Body of pancreas (tissue), 4 donors: ENCODE measurements around the gene CCDC87. TPM values are rescaled to one million over a fixed set of nuclear protein-coding genes. Genes with fewer than 3 reads are reported as not detected.
"Not testable (repeated sequence)": the region's sequence is repeated elsewhere in the genome, so short reads cannot be mapped to it uniquely, and the experiment has no call there.

ENCODE experiments used
- ATAC-seq: fragments of 150-250 bp; one replicate; pipeline ENCODE4 v1.9.1; 2016
- DNase-seq, 4 donors: peaks; one replicate each; pipeline ENCODE4 v3.0.0-alpha.2; 2019
- H3K27ac ChIP-seq, 4 donors: fragments of 200-600 bp; sonication (generic); 1 replicate in 3 of 4; 2 replicates in 1 of 4; pipeline versions ENCODE4 v1.5.1 to v1.6.1; 2016 to 2019; ENCODE audit warnings: mild to moderate bottlenecking in 1 of 4, mixed read lengths in 1 of 4, moderate library complexity in 1 of 4
- H3K27me3 ChIP-seq, 2 donors: fragments of 200-600 bp; sonication (generic); one replicate each; pipeline ENCODE4 v1.6.0; 2016; ENCODE audit warnings: mild to moderate bottlenecking in 1 of 2
- H3K36me3 ChIP-seq, 2 donors: fragments of 200-600 bp; sonication (generic); replicated peaks in 1 of 2; 2 replicates each; pipeline ENCODE4 v1.5.1; 2016; ENCODE audit warnings: low read depth in 2 of 2; ENCODE audit not compliant: insufficient read depth in 1 of 2
- H3K4me1 ChIP-seq: fragments of 200-600 bp; sonication (generic); one replicate; pipeline ENCODE4 v1.6.0; 2016
- H3K4me3 ChIP-seq, 2 donors: fragments of 200-600 bp; sonication (generic); 1 replicate in 1 of 2; 2 replicates in 1 of 2; pipeline ENCODE4 v1.5.1; 2016 to 2019
- H3K9me3 ChIP-seq, 3 donors: fragments of 200-600 bp; sonication (generic); 1 replicate in 2 of 3; 2 replicates in 1 of 3; pipeline ENCODE4 v1.5.1; 2016
- POLR2A ChIP-seq, 3 donors: fragments of 450-650 bp; IDR thresholded peaks; one replicate each; pipeline ENCODE4 v1.6.1; 2016; ENCODE audit warnings: antibody characterized with exemption in 3 of 3, mild to moderate bottlenecking in 2 of 3
- WGBS, 2 donors: methylation state at CpG; one replicate each; pipeline ENCODE4 v1.1.5; 2017; 5-methylcytosine and 5-hydroxymethylcytosine counted together
- intact Hi-C: fragments of 100-400 bp; cut with DNase I; formaldehyde crosslinking; loops from one replicate; pipeline ENCODE4 v1.15.1; 2023
- total RNA-seq, 2 donors: library from RNA; depleted of rRNA; stranded (reverse); fragments of >200 nt; gene quantifications; one replicate each; pipeline ENCODE4 v1.1.0, GENCODE V29; 2016
- TF ChIP-seq, protein P1 (sequence below), 7 experiments: fragments of 450-650 bp in 4 of 7; fragments of 200-600 bp in 3 of 7; sonication (generic) in 3 of 7; IDR thresholded peaks; one replicate each; pipeline ENCODE4 v1.5.1; 2016 to 2019; ENCODE audit warnings: antibody characterized with exemption in 7 of 7

The CCDC87 gene
- total RNA-seq, 2 donors from 2014 or later: under 0.01 TPM; not detected in 1

- ATAC-seq: no peak
- H3K36me3 ChIP-seq: no peaks in the 10 kb centered on the region
- 44 to 50% methylated on average over 4 of the region's 4 CpGs for WGBS, 2 donors
- no peak overlapping the region for H3K4me3 ChIP-seq
- H3K4me1 ChIP-seq: peaks cover 16% of the 10 kb centered on the region
- no peaks in the 10 kb centered on the region for H3K9me3 ChIP-seq
- no peak for DNase-seq
- no peak overlapping the region for H3K27ac ChIP-seq
- no peak for TF ChIP-seq POLR2A (IDR thresholded peaks at IDR 0.05)
- TF ChIP-seq, protein P1, sequence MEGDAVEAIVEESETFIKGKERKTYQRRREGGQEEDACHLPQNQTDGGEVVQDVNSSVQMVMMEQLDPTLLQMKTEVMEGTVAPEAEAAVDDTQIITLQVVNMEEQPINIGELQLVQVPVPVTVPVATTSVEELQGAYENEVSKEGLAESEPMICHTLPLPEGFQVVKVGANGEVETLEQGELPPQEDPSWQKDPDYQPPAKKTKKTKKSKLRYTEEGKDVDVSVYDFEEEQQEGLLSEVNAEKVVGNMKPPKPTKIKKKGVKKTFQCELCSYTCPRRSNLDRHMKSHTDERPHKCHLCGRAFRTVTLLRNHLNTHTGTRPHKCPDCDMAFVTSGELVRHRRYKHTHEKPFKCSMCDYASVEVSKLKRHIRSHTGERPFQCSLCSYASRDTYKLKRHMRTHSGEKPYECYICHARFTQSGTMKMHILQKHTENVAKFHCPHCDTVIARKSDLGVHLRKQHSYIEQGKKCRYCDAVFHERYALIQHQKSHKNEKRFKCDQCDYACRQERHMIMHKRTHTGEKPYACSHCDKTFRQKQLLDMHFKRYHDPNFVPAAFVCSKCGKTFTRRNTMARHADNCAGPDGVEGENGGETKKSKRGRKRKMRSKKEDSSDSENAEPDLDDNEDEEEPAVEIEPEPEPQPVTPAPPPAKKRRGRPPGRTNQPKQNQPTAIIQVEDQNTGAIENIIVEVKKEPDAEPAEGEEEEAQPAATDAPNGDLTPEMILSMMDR (IDR thresholded peaks at IDR 0.05): no peak
- H3K27me3 ChIP-seq: no peaks in the 10 kb centered on the region
- intact Hi-C loops: no loop called here
Measured at GRCh38 chr11:66609721-66610617, 17.1 kb upstream of the CCDC87 start.

GRCh38 chr11:66607126-66607834 is 14.4 kb upstream of the CCDC87 start:
- peak; percentile 73 to 87 (median 86) for DNase-seq

DNA sequence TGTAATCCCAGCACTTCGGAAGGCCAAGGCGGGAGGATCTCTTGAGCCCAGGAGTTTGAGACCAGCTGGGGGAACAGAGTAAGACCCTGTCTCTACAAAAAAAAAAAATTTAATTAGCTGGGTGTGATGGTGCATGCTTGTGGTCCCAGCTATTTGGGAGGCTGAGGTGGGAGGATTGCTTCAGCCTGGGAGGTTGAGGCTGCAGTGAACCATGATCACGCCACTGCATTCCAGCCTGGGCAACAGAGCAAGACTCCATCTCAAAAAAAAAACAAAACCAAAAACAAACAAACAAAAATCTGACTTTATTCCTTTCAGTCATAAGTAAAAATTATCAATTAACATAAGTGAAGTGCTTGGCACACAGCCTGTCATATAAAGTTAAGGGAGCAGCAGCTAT is 13.7 kb upstream of the CCDC87 start:
- Histone ChIP-seq H3K4me1 (peaks cover 16% of the 10 kb centered on the region), H3K27ac (peak overlapping the region in 3 of 4 donors; percentile 40 to 67 (median 42))
- H3K27me3 ChIP-seq, H3K4me3 ChIP-seq, H3K36me3 ChIP-seq, intact Hi-C loops, ATAC-seq, DNase-seq, H3K9me3 ChIP-seq: not testable (repeated sequence)
- WGBS, 2 donors: 92 to 98% methylated on average over 3 of the region's 3 CpGs

More at GRCh38 chr11:66607126-66607834, 14.4 kb upstream of the CCDC87 start:
- peak; percentile 88 for ATAC-seq
- intact Hi-C loops: no loop called here
- 3 to 14% methylated on average over 8 of the region's 8 CpGs for WGBS, 2 donors
- Histone ChIP-seq H3K4me1 (peaks cover 16% of the 10 kb centered on the region), H3K4me3 (no peak overlapping the region), H3K27ac (peak overlapping the region; percentile 22 to 67 (median 41)), H3K9me3 (no peaks in the 10 kb centered on the region), H3K27me3 (no peaks in the 10 kb centered on the region), H3K36me3 (peaks cover 0 to 3% of the 10 kb centered on the region in 2 donors)
- no peak for TF ChIP-seq POLR2A (IDR thresholded peaks at IDR 0.05)
- TF ChIP-seq, protein P1 (IDR thresholded peaks at IDR 0.05): no peak

GRCh38 chr11:66604155-66604554 is 11.3 kb upstream of the CCDC87 start:
- WGBS, 2 donors: 59 to 64% methylated on average over 5 of the region's 5 CpGs
- TF ChIP-seq POLR2A (IDR thresholded peaks at IDR 0.05): no peak
- TF ChIP-seq, protein P1 (IDR thresholded peaks at IDR 0.05): no peak
- ATAC-seq (no peak), DNase-seq (no peak)
- peaks cover 16% of the 10 kb centered on the region for H3K4me1 ChIP-seq
- H3K4me3 ChIP-seq: no peak overlapping the region
- H3K36me3 ChIP-seq: peaks cover 0 to 8% of the 10 kb centered on the region in 2 donors
- H3K27ac ChIP-seq: no peak overlapping the region
- intact Hi-C loops: no loop called here
- H3K9me3 ChIP-seq: no peaks in the 10 kb centered on the region
- no peaks in the 10 kb centered on the region for H3K27me3 ChIP-seq

GRCh38 chr11:66603072-66603471 is 10.2 kb upstream of the CCDC87 start:
- Histone ChIP-seq H3K36me3 (peaks cover 0 to 10% of the 10 kb centered on the region in 2 donors), H3K27me3 (no peaks in the 10 kb centered on the region), H3K4me3 (no peak overlapping the region), H3K27ac (no peak overlapping the region), H3K9me3 (no peaks in the 10 kb centered on the region), H3K4me1 (peaks cover 16% of the 10 kb centered on the region)
- 98% methylated on average over 6 of the region's 6 CpGs; no CpG with 5 or more reads in 1 of the 2 donors for WGBS, 2 donors
- TF ChIP-seq, protein P1 (IDR thresholded peaks at IDR 0.05): no peak
- TF ChIP-seq POLR2A (IDR thresholded peaks at IDR 0.05): no peak
- DNase-seq (no peak), ATAC-seq (no peak)
- intact Hi-C loops: no loop called here
